SIG-M5 (cell line): ENCODE data around the gene CIZ1.
"Not testable (repeated sequence)": the region's sequence is repeated elsewhere in the genome, so short reads cannot be mapped to it uniquely, and the experiment has no call there.

ENCODE experiments used
- DNase-seq: peaks from one replicate; lab custom pipeline; 2025; lab: John Stamatoyannopoulos, UW

CIZ1 gene

DNA sequence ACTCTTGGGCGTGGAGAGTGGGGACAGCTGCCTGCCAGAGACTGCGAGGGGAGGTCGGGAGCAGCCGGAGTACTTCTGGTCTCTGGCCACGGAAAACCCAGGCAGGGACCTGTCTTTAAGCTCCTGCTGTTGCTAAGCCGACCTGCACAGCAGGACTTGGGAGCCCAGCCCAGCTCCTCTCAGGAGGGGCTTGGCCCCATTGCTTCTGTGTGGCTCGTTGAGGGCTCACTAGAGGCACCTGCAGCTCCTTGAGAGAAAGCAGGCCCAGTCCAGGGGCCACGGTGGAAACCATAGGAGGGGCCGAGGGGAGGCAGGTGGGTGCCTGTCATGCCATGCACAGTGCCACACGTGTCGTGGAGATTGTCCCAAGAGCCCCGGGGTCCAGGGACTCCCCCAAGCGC is 45.4 kb downstream of the CIZ1 start:
- DNase-seq = no peak

GRCh38 chr9:128145536-128145935 is 45.8 kb downstream of the CIZ1 start:
- no peak for DNase-seq

DNA sequence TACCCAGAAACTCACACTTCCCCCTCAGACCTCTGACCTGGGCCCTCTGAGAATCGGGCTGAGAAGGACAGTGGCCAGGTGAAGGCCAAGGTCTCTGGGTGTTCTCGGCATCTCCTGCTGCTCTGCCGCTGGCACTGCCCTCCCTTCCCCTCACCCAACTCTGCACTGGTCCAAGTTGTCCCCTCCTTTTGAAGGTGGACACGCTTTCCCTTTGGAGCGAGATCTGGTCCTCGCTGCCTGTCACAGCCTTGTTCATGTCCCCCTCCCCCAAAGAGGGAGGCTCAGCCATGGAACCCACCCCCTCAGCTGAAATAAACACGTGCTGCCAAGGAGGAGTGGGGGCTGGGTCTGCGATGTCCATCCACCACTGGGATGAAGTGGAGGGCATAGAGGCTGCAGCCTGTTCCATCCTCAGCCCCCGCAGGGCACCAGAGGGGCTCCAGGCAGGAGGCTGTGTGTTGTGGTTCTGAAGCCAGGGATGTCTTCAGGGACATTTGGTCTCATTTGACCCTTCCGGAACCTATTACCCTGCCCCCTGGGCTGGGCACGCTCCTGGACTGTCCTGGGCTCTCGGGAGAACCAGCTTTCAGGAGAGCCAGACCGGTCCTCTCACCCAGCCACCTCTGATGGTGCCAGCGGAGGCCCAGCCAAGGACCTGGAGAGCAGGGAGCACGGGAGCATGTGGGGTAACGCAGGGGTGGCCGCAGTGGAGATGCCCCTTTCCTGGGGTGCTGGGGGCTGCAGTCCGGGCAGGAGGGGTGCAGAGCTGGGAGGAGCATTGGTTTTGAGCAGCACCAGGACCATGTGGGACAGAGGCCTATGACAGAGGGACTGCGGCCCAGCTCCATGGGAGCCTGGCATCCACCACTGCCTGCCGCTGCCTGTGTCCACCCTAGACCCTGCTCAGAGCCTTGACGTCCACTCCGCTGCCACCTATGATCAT is 46.9 kb downstream of the CIZ1 start:
- no peak for DNase-seq

GRCh38 chr9:128143525-128144238 is 47.7 kb downstream of the CIZ1 start:
- DNase-seq = no peak

- DNase-seq = no peak
Observed at GRCh38 chr9:128142596-128142995, 48.8 kb downstream of the CIZ1 start.

DNA sequence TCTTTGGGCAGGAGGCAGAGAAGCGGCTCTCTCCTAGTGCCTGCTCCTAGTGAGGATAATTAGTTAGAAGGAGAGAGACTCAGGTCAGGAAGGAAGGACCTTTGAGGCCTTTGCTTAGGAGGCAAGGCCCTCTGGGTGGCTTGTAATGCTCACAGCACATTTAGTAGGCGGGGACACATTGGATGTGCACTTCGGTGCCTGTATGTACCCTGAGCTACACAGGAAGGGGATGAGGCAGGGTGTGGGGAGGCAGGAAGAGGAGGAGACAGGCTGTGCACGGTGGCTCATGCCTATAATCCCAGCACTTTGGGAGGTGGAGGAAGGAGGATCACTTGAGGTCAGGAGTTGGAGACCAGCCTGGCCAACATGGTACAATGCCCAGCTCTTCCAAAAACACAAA is 49.3 kb downstream of the CIZ1 start:
- no peak for DNase-seq

DNA sequence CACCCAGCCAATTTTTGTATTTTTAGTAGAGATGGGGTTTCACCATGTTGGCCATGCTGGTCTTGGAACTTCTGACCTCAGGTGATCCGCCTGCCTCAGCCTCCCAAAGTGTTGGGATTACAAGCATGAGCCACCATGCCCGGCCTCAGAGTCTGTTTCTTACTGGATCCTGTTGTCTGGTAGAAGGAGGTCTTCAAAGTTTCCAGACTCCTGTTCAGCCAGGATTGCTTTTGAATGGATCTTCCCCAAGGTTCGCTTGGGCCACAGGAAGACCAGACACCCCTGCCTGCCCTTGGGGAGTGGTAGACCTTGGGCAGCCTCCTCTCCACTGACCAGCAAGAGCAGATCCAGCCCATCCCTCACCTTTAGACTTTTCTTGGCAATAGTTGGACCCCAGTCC is 49.8 kb downstream of the CIZ1 start:
- DNase-seq = no peak

DNA sequence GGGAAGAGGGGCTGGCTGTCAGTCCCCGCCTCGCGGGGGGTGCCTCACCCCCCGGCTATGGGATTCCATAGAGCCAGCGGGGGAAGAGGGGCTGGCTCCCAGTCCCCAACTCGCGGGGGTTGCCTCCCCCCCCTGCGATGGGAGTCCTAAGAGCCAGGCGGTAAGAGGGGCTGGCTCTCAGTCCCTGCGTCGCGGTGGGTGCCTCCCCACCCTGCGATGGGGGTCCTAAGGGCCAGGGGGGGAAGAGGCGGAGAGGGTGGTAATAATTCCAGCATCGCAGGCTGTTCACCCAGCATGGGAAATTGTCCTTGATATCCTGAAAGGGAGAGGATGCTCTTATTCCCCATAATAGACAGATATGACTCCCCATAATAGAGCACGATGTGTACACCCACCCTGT is 51.8 kb downstream of the CIZ1 start:
- DNase-seq = no peak

GRCh38 chr9:128138001-128138400 is 53.4 kb downstream of the CIZ1 start:
- DNase-seq = no peak

GRCh38 chr9:128136816-128137793 is 54.3 kb downstream of the CIZ1 start:
- no peak for DNase-seq

- DNase-seq = not testable (repeated sequence)
Observed at GRCh38 chr9:128135561-128135960, 55.8 kb downstream of the CIZ1 start.

DNA sequence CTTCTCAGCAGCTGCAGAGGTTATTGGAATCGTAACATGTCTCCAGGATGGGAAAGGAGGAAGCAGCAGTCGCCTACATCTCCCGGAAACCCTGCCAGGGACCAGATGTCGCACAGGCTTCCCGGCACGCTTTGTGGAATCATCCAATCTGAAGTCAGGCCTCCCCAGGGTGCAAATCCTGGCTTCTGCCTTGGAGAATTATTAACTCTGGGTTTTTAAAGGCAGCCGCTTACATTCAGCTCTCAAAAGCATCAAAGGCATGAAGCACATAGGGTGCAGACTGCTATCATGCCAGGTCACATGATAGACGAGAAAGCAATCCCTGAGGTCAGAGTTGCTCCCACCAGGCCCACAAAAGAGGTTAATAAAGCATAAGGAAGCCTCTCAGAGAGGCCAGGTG is 59.2 kb downstream of the CIZ1 start:
- not testable (repeated sequence) for DNase-seq

DNA sequence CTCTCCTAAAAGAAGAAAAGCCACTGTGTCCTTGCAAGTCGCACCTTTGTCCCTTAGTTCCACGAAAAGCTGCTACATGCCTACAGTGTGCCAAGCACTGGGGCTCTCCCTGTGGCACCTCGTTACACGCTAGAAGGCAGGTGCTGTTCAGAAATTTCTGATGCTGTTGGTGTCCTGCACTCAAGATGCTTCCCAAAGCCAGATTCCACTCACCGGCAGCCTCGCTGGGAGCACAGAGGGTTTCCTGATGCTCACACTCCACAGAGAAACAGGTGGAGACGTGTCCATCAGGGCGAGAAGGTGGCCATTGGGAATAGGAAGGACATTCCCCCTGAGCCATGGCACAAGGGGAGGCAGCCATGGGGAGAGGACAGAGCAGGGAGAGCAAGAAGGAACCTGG is 60.0 kb downstream of the CIZ1 start:
- DNase-seq = not testable (repeated sequence)

DNA sequence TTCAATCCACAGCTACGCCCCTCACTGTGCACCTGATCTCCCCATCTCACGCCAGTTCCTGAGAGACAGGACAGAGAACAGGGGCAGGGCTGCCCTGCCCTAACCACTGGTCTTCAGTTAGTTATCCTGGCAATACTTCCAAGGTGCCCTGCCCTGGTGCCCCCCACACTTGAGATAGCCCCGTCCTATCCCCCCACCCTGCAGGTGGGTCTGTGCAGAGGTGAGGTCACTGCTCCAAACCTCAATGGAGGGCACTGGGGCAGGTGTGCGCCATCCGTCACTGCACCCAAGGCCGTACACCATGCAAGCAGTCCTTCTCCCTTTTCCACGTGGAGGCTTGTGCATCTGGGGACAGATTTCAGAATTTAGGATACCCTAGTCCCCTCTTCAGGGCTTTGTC is 60.7 kb downstream of the CIZ1 start:
- DNase-seq = not testable (repeated sequence)

GRCh38 chr9:128129976-128130590 is 61.3 kb downstream of the CIZ1 start:
- DNase-seq = not testable (repeated sequence)

- DNase-seq = no peak
Observed at GRCh38 chr9:128128836-128129590, 62.4 kb downstream of the CIZ1 start.

GRCh38 chr9:128127990-128128835 is 63.2 kb downstream of the CIZ1 start:
- DNase-seq = peak; percentile 17

GRCh38 chr9:128127568-128127989 is 63.8 kb downstream of the CIZ1 start, which contains the start of gene PTGES2:
TSS of gene PTGES2 (minus strand) at chr9:128127729. CDS start at chr9:128127717, 12 bp downstream.
- DNase-seq = no peak

GRCh38 chr9:128125580-128126354 is 65.6 kb downstream of the CIZ1 start:
- DNase-seq = no peak
